Measurements from ENCODE around the gene MYO10.

MYO10 gene

GRCh38 chr5:16901021-16901644 is 35.0 kb downstream of the MYO10 start:
- no peak for TF ChIP-seq CTCF (IDR thresholded peaks at IDR 0.05)

GRCh38 chr5:16899171-16899570 is 36.9 kb downstream of the MYO10 start:
- no peak for TF ChIP-seq CTCF (IDR thresholded peaks at IDR 0.05)

GRCh38 chr5:16897800-16898199 is 38.3 kb downstream of the MYO10 start:
- no peak for TF ChIP-seq CTCF (IDR thresholded peaks at IDR 0.05)

GRCh38 chr5:16897284-16897704 is 38.8 kb downstream of the MYO10 start:
- no peak for TF ChIP-seq CTCF (IDR thresholded peaks at IDR 0.05)

- no peak for TF ChIP-seq CTCF (IDR thresholded peaks at IDR 0.05)
Observed at GRCh38 chr5:16896767-16897166, 39.3 kb downstream of the MYO10 start.

- no peak for TF ChIP-seq CTCF (IDR thresholded peaks at IDR 0.05)
Observed at GRCh38 chr5:16894236-16895057, 41.6 kb downstream of the MYO10 start.

GRCh38 chr5:16891033-16891432 is 45.1 kb downstream of the MYO10 start:
- TF ChIP-seq CTCF (IDR thresholded peaks at IDR 0.05), result no peak

Data from LNCAP (cell line).